Subcutaneous abdominal adipose tissue (tissue), 5 donors: ENCODE results near the gene RPS6KA4.
"Not testable (repeated sequence)": the region's sequence is repeated elsewhere in the genome, so short reads cannot be mapped to it uniquely, and the experiment has no call there.

Experiments used
- H3K27ac ChIP-seq: one replicate; pipeline ENCODE4 v1.7.0; 2013; ENCODE audit warnings: low read depth, mild to moderate bottlenecking, inconsistent platforms, low read length, moderate library complexity
- H3K27me3 ChIP-seq, 5 donors: one replicate each; pipeline ENCODE4 v1.7.0; 2013; ENCODE audit warnings: low read length in 5 of 5, inconsistent platforms in 1 of 5; ENCODE audit not compliant: control insufficient read depth in 5 of 5, insufficient read depth in 4 of 5
- H3K36me3 ChIP-seq, 5 donors: one replicate each; pipeline ENCODE4 v1.7.0; 2013; ENCODE audit warnings: low read length in 5 of 5; ENCODE audit not compliant: control insufficient read depth in 5 of 5, insufficient read depth in 5 of 5
- H3K4me1 ChIP-seq, 5 donors: one replicate each; pipeline ENCODE4 v1.7.0; 2013; ENCODE audit warnings: low read length in 5 of 5, mild to moderate bottlenecking in 3 of 5, moderate library complexity in 1 of 5; ENCODE audit not compliant: control insufficient read depth in 5 of 5, insufficient read depth in 5 of 5
- H3K4me3 ChIP-seq, 5 donors: one replicate each; pipeline ENCODE4 v1.7.0; 2013; ENCODE audit warnings: low read length in 5 of 5, low read depth in 1 of 5
- H3K9ac ChIP-seq, 5 donors: one replicate each; pipeline ENCODE4 v1.7.0; 2013; ENCODE audit warnings: low read length in 5 of 5, mild to moderate bottlenecking in 4 of 5, moderate library complexity in 3 of 5
- H3K9me3 ChIP-seq, 5 donors: one replicate each; pipeline ENCODE4 v1.7.0; 2013; ENCODE audit warnings: low read length in 5 of 5; ENCODE audit not compliant: control insufficient read depth in 5 of 5
- donor health status: healthy.
- donor health status: healthy.
- donor health status: healthy.
- donor health status: healthy.
- donor health status: healthy.

The RPS6KA4 gene

GRCh38 chr11:64413417-64413816, 54.5 kb downstream of the RPS6KA4 start:
- Histone ChIP-seq H3K9ac (no peak overlapping the region), H3K27ac (no peak overlapping the region), H3K27me3 (peaks cover 0 to 8% (median 0%) of the 10 kb centered on the region in 5 donors), H3K36me3 (no peaks in the 10 kb centered on the region), H3K4me3 (no peak overlapping the region), H3K4me1 (peaks cover 0 to 10% (median 0%) of the 10 kb centered on the region in 5 donors), H3K9me3 (peaks cover 0 to 1% (median 0%) of the 10 kb centered on the region in 5 donors)

GRCh38 chr11:64415286-64415685, 56.3 kb downstream of the RPS6KA4 start:
- Histone ChIP-seq H3K27ac (no peak overlapping the region), H3K9ac (no peak overlapping the region), H3K27me3 (peaks cover 0 to 3% (median 0%) of the 10 kb centered on the region in 5 donors), H3K36me3 (no peaks in the 10 kb centered on the region), H3K4me3 (no peak overlapping the region), H3K4me1 (peaks cover 0 to 4% (median 0%) of the 10 kb centered on the region in 5 donors), H3K9me3 (peaks cover 0 to 3% (median 0%) of the 10 kb centered on the region in 5 donors)

- Histone ChIP-seq H3K9ac (no peak overlapping the region), H3K4me1 (no peaks in the 10 kb centered on the region), H3K27me3 (no peaks in the 10 kb centered on the region), H3K4me3 (no peak overlapping the region), H3K27ac (no peak overlapping the region), H3K9me3 (peaks cover 0 to 6% (median 3%) of the 10 kb centered on the region in 5 donors), H3K36me3 (no peaks in the 10 kb centered on the region)
These were observed 57.2 kb downstream of the RPS6KA4 start for GRCh38 chr11:64415996-64416728.

GRCh38 chr11:64418233-64418632, 59.3 kb downstream of the RPS6KA4 start:
- not testable (repeated sequence) for H3K27ac ChIP-seq, H3K36me3 ChIP-seq, H3K9ac ChIP-seq, H3K27me3 ChIP-seq, H3K4me1 ChIP-seq, H3K4me3 ChIP-seq
- peaks cover 0 to 19% (median 14%) of the 10 kb centered on the region in 5 donors for H3K9me3 ChIP-seq

GRCh38 chr11:64419257-64419790, 60.4 kb downstream of the RPS6KA4 start:
- Histone ChIP-seq H3K27ac (no peak overlapping the region), H3K4me3 (no peak overlapping the region), H3K4me1 (no peaks in the 10 kb centered on the region), H3K9ac (no peak overlapping the region), H3K36me3 (no peaks in the 10 kb centered on the region), H3K9me3 (peaks cover 0 to 19% (median 14%) of the 10 kb centered on the region in 5 donors), H3K27me3 (no peaks in the 10 kb centered on the region)

GRCh38 chr11:64419818-64420485, 61.0 kb downstream of the RPS6KA4 start:
- H3K36me3 ChIP-seq = no peaks in the 10 kb centered on the region
- no peak overlapping the region for H3K9ac ChIP-seq
- no peak overlapping the region for H3K27ac ChIP-seq
- H3K9me3 ChIP-seq = peaks cover 0 to 19% (median 14%) of the 10 kb centered on the region in 5 donors
- H3K4me3 ChIP-seq = no peak overlapping the region
- H3K27me3 ChIP-seq = no peaks in the 10 kb centered on the region
- H3K4me1 ChIP-seq = no peaks in the 10 kb centered on the region
